ENCODE results near the gene ZCRB1.
"Not testable (repeated sequence)": the region's sequence is repeated elsewhere in the genome, so short reads cannot be mapped to it uniquely, and the experiment has no call there.

The ZCRB1 gene

DNA sequence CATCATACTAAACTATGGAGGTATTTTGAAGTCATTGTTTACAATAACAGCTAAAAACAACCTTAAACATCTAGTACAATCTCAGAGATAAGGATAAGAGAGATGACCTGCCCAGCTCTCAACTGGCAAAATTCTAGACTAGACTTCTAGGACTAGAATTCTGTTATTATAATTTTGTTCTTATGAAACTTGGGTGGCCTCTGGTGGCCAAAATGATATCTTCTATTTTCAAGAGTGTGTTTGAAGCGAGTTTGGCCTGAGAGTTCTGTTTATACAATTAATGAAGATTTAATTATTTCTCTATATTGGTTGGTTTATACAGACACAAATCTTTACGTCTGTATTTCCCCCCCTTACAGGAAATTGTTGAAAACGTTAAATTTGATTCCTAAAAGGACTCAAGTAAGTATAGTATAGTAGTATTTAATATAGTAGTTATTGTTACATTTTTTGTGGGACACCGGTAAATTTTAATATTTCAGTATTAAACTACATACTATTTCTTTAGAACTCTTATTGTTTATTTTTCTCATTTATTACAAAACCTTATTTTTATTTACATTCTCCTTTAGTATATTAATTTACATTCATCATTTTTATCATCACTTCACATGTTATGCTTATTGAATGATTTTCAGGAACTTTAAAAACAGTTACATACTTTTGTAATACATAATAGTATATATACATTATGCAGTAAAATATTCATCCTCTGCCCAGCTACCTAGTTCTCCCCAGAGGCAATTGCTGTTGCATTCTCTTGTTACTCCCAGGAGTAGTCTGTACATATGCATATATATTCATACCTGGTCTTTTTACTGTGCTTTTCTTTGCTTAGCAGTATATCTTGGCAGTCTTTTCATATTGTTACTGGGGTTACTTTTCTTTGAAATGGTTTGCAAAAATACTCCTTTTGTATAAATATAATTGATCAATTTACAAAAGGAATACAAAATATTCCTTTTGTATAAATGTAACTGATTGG is 6.7 kb upstream of the ZCRB1 start:
- FAIRE-seq = no peak

DNA sequence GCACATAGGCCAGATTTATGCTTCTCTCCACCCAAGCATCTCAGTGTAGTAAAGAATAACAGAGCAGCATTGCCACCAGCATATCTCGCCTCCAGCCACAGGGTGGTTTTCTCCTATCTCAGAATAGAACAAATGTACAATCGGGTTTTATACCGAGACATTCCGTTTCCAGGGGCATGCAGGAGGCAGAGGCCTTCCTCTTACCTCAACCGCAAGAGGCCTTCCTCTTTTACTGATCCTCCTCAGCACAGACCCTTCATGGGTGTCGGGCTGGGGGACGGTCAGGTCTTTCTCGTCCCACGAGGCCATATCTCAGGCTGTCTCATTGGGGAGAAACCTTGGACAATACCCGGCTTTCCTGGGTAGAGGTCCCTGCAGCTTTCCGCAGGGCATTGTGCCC is 4.2 kb upstream of the ZCRB1 start:
- FAIRE-seq; DNase-seq (ENCODE audit: extremely low spot score, insufficient read length, low read depth): not testable (repeated sequence)

More for the DNA sequence above, 6.7 kb upstream of the ZCRB1 start:
- no peak for DNase-seq (ENCODE audit: extremely low spot score, insufficient read length, low read depth)

DNA sequence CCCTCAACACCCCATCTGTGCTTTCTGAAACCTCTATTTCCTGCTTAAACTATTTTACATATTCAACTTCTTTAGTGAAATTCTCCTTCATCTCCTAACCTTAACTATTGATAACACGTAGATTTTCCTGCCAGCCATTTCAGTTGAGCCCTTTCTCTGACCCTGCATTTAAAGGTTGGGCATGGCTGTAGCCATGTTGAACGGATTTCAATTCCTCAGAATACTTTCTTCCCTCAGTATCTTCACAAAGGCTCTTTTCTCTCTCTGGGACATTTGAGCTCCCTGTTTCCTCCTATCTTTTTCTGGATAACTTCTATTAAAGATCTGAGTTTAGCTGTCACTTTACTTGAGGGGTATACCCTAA is 1.3 kb upstream of the ZCRB1 start:
- FAIRE-seq (no peak), DNase-seq (ENCODE audit: extremely low spot score, insufficient read length, low read depth) (no peak)

DNA sequence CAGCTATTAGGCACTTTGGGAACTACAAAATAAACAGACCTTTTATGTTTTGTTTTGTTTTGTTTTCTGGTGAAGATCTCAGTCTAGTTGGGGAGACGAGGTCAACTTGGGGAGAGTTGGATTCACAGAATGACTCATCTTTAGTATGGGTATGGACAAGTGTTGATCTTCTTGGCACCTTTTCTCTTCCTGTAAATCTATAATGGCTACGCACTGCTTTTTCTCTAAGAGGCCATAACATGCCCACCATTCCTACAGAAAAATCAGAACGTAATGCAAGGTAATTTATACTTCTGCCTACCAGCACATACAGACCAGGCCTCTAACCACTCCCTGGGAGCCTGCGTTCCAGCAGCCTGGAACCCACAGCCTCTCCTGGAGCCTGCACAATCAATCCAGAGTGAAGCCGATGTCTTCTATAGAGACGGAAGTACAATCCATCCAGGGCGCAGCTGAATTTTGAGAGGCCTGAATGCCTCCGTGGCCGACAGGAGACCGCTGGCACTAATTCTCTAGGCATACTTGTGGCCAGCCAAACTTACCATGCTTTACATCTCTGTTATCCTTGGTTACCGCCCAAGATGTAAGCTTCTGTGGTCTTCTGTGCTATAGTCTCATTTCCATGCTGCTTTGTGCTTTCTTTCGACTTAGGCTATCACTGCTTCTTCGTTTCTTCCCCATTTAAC is 790 bp upstream of the ZCRB1 start:
- DNase-seq (ENCODE audit: extremely low spot score, insufficient read length, low read depth) (no peak), FAIRE-seq (peak; percentile 35)

DNA sequence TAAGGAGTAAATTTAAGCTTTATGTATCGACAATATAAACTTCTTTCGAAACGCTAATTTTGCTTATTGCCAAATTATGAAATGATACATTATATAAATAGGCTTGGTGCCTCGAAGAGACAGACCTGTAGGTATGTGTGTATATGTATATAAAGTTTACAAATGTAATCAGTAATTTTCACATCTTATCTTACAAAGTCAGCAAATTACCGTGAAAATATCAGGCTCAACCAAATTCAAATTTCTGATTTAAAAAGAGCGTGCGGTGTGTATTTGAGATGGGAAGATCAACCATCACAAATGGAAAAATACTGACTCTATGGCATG is 605 bp downstream of the ZCRB1 start:
- DNase-seq (ENCODE audit: extremely low spot score, insufficient read length, low read depth) = no peak
- FAIRE-seq = no peak

DNA sequence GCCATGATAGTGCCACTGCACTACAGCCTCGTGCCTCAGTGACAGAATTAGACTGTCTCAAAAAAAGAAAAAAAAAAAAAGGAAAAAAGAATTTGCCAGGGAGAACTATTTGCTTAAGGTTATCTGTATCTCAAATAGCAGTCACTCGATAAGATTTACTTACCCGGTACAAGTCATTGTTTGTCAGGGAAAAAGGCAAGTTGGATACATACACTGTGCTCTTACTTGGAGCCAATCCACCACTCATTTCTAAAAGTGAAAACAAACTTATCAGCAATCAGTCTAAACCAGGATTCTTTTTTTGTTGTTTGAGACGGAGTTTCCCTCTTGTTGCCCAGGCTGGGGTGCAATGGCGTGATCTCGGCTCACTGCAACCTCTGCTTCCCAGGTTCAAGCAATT is 2.0 kb downstream of the ZCRB1 start:
- DNase-seq (ENCODE audit: extremely low spot score, insufficient read length, low read depth) = no peak
- no peak for FAIRE-seq

DNA sequence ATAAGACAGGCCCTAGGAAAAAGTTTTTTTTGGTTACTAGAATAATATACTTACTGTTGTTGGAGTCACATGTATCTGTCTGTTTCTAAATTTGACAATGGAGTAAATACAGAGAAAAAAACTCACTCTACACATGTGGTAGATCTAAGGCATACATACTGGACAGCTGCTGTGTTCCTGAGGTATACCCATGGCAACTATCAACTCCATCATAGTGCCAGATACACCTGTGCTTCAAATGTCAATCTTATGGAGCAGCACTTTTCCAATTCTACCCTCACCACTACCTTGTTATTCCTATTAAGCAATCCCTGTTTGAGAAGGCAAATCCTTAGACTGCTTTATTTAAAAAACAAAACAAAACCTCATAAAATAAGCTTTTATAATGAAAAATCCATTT is 3.3 kb downstream of the ZCRB1 start:
- DNase-seq (ENCODE audit: extremely low spot score, insufficient read length, low read depth) (no peak), FAIRE-seq (no peak)

DNA sequence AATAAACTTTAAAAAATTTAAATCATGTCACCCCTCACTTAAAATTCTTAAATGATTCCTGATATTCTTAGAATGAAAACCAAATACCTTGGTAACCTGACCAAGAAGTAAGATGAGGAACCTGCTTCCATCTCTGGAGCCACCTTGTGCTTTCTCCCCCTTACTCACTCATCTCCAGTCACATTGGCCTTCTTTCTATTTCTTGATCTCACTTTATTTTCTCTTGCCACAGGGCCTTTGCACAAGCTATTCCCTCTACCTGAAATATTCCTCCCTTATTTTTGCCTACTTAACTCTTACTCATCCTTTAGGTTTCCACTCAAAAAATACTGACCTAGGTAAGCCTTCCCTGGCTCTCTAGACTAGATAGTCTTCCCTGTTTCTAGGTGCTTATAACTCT is 5.1 kb downstream of the ZCRB1 start:
- no peak for FAIRE-seq
- no peak for DNase-seq (ENCODE audit: extremely low spot score, insufficient read length, low read depth)

DNA sequence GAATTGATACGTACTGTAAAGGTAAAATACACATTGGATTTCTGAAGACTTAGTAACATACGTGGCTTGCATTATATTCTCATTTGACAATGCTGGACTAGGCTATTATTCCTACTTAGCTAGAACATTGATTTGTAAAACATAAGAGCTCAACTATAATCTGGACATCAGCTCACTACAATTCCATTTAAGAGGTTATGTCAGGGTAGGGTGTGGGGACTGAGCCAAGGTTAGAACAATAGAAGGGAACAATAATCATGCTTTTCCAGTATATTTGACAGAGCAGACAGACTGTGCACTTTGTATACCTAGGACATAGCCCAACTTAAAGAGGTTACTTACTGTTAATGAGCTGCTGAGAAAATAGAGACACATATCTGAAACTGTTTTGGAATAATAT is 10.8 kb downstream of the ZCRB1 start:
- no peak for FAIRE-seq
- no peak for DNase-seq (ENCODE audit: extremely low spot score, insufficient read length, low read depth)

DNA sequence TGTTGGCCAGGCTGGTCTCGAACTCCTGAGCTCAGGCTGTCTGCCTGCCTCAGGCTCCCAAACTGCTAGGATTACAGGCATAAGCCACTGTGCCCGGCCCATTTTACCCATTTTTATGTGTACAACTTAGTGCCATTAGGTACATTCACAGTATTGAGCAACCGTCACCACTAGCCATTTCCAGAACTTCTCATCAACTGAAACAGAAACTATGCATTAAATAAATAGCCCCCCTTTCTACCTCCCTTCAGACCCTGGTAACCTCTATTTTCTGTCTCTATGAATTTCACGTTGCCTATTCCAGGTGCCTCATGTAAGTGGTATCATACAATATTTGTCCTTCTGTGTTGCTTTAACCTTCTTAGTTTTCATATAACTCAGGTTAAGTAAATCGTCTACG is 15.9 kb downstream of the ZCRB1 start:
- no peak for FAIRE-seq
- DNase-seq (ENCODE audit: extremely low spot score, insufficient read length, low read depth) = no peak

DNA sequence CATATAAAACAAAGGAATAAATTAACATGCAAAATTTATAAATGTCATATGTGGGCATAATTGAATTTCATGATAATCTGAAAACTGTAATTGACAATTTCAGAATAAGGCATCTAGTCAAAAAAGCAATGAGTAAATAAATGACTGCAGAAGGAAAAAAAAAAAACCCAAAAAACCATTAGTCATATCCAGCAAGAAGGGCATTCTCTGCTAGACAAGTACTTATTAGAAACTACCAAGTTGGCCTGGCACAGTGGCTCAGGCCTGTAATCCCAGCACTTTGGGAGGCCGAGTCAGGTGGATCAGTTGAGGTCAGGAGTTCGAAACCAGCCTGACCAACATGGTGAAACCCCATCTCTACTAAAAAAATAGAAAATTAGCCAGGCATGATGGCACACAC is 17.5 kb downstream of the ZCRB1 start:
- no peak for DNase-seq (ENCODE audit: extremely low spot score, insufficient read length, low read depth)
- no peak for FAIRE-seq

DNA sequence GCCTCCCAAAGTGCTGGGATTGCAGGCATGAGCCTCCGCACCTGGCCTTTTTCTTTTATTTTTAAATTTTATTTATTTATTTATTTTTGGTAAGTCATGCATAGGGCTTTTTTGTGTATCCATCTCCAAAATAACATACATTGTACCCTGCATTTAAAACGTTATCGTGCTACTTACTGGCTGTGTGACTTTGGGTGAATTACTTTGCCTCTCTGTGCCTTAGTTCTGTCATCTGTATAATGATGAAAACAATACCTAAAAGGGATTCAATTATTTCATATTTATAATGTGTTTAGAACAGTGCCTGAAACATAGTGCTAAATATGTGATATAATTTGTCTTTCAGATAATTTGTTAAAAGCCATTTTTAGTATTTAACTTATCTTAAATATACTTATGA is 19.6 kb downstream of the ZCRB1 start:
- DNase-seq (ENCODE audit: extremely low spot score, insufficient read length, low read depth) = no peak
- FAIRE-seq = no peak

DNA sequence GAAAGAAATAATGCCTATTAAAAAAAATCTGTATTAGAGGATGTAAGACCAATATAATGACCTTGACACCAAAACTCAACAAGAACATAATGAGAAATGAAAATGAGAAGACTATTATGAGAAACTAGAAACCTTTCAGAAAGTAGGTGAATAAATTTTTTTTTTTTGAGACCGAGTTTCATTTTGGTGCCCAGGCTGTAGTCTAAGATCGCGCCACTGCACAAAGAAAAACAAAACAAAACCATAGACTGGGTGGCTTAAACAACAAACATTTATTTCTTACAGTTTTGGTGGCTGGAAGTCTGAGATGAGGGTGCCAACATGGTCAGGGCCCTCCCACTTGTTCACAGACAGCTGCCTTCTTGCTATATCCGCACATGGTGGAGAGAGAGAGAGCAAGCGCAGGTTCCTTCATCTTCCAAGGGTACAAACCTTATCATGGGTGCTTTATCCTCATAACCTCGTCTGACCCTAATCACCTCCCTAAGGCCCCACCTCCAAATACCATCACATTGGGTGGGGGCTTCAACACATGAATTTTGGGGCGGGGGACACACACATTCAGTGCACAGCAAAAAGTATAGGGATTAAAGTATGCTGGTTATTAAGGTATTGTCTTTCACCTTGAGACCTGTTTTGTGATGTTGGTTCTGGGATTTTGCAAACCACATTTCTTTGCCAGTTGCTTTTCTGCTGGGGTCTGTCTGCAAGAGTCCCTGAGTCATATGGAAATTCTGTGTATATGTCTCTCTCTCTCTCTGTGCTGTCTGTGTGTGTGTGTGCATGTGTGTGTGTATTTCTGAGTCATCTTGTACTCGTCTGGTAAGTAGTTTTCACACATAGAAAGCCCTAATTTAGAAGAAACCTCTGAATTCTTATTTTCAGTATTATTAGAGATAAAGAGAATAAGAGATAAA is 26.2 kb downstream of the ZCRB1 start:
- DNase-seq (ENCODE audit: extremely low spot score, insufficient read length, low read depth) (peak; percentile 32), FAIRE-seq (peak; percentile 84)

DNA sequence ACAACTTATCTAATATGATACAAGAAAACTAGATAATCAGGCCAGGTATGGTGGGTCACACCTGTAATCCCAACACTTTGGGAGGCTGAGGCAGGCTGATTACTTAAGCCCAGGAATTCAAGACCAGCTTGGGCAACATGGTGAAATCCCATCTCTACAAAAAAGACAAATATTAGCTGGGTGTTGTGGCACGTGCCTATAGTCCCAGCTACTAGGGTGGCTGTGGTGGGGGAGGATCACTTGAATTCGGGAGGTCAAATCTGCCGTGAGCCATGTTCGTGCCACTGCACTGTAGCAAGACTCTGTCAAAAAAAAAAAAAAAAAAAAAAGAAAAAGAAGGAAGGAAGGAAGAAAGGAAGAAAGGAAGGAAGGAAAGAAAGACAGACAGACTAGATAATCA is 27.0 kb downstream of the ZCRB1 start:
- FAIRE-seq = no peak
- DNase-seq (ENCODE audit: extremely low spot score, insufficient read length, low read depth) = no peak

DNA sequence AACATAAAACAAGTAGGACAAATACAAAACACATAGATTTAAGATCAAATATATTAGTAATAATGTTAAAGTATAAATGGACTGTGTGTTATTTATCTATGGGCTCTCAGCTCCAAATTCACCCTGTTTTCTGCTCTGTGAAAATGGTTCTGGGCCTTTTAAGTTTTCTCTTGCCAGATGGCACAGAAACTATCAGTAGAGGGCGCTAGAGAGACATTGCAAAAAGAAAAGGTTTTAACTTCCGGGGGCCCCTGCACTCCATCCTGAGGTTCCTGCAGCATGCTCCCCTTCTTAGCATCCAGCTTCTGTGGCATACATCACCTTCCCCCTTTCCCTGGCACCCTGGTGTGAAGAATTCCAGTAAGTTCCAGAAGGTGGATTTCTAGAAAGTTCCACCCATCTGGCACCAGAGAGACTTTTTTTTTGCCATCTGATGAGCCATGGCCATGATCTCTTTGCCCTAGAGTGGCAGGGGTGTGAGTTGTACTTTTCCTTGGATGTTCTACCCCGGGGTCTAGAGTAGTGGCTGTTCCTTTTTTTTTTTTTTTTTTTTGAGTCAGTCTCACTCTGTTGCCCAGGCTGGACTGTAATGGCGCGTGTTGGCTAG is 29.3 kb downstream of the ZCRB1 start:
- no peak for DNase-seq (ENCODE audit: extremely low spot score, insufficient read length, low read depth)
- peak; percentile 31 for FAIRE-seq

DNA sequence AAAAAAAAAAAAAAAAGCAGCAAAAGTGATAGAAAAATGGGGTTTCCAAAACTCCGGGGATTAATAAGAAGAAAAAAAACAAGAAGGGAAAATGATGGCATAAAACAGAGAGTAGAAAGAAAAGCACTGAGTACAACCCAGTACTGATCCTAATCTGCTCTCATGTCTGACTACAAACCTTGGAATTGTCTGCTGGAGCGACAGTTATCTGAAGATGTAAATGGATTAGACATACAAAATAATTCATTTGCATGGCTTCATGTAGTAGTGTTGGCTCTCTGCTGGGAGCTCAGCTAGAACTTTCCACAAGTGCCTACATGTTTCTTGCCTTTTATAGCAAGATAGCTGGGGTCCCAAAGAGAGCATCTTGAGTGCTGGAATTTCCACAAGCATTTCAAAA is 34.2 kb downstream of the ZCRB1 start:
- DNase-seq (ENCODE audit: extremely low spot score, insufficient read length, low read depth) (no peak), FAIRE-seq (no peak)

DNA sequence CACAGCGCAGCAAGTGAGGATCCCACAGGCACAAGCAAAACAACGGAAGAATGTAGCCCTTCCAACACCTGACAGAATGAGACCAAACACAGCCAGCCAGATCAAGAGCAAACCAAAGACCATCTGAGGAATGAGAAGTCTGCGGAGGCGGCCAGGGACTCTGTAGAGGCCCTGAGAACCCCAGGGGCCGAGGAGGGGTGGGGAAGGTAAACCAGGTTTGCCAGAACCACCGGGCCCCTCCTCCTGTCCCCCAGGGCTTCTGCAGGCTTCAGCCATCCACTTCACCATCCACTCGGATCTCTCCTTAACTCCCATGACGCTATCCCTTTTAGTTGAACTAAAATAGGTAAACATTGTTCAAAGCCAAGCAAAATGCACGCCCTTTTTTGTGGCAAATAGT is 37.4 kb downstream of the ZCRB1 start:
- no peak for FAIRE-seq
- DNase-seq (ENCODE audit: extremely low spot score, insufficient read length, low read depth) = no peak

DNA sequence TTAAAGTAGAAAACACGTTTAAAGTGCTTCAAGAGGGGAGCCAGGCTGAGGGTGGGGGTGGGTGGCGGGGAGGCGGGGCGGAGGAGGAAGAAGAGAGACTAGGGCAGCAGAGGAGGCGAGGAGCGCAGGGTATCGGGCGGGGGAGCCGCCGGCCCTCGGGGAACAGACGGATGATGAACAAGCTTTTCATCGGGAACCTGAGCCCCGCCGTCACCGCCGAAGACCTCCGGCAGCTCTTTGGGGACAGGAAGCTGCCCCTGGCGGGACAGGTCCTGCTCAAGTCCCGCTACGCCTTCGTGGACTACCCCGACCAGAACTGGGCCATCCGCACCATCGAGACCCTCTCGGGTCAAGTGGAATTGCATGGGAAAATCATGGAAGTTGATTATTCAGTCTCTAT is 39.2 kb downstream of the ZCRB1 start:
- DNase-seq (ENCODE audit: extremely low spot score, insufficient read length, low read depth) (no peak), FAIRE-seq (no peak)

DNA sequence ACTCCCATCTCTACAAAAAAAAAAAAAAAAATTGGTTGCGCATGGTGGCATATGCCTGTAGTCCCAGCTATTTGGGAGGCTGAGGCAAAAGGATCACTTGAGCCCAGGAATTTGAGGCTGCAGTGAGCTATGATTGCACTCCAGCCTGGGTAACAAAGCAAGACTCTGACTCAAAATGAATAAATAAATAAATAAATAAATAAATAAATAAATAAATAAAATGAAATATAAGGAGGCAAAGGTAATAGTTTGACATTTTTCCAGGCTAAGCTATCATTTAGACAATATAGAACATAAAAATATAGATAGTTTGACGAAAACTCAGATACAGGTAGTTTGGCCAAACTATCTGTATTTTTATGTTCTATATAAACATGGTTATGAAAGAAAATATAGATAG is 40.5 kb downstream of the ZCRB1 start:
- FAIRE-seq (no peak), DNase-seq (ENCODE audit: extremely low spot score, insufficient read length, low read depth) (no peak)

DNA sequence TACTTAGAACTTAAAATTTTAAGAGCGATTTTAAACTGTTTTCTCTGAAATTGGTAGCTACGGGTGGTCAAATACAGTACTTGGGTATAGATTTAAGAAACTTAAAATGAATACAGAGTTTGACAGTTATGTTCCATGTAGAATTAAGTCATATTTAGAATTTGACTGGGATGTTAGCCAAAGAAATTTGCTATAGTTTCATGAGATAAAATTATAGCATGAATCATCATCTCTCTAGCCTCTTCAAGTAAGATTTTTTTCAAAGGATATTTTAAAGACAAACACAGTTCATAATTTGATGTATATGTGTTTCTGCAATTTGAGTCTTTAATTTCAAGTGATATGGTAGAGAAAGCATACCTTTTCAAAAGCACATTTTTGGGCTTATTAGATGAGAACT is 41.0 kb downstream of the ZCRB1 start:
- no peak for DNase-seq (ENCODE audit: extremely low spot score, insufficient read length, low read depth)
- no peak for FAIRE-seq
